K562 (cell line): ENCODE data around the gene TBCEL.

Experiments
- EP300 ChIP-seq: IDR thresholded peaks from 2 replicates; pipeline ENCODE4 v1.6.1; 2012; ENCODE audit warnings: low read length, improper control_type of control experiment
- ERF ChIP-seq: fragments of 450-650 bp; formaldehyde crosslinking; IDR thresholded peaks from 2 replicates; pipeline ENCODE4 v1.4.0; 2020; ENCODE audit warnings: mild to moderate bottlenecking, mixed read lengths
- JUNB ChIP-seq: fragments of 450-650 bp; formaldehyde crosslinking; conservative IDR thresholded peaks from 2 replicates; pipeline ENCODE4 v1.4.0; 2020; ENCODE audit warnings: mild to moderate bottlenecking
- KLF6 ChIP-seq: fragments of 250-450 bp; sonication (Bioruptor Pico); IDR thresholded peaks from 2 replicates; pipeline ENCODE4 v1.4.0; 2020; ENCODE audit warnings: mild to moderate bottlenecking, moderate library complexity, borderline replicate concordance
- NFXL1 ChIP-seq: fragments of 450-650 bp; formaldehyde crosslinking; IDR thresholded peaks from 2 replicates; pipeline ENCODE4 v1.4.0; 2021; ENCODE audit warnings: mild to moderate bottlenecking
- NONO ChIP-seq, 2 experiments: fragments of 200-400 bp in 1 of 2; fragments of 450-650 bp in 1 of 2; formaldehyde crosslinking in 1 of 2; IDR thresholded peaks; 2 replicates each; pipeline ENCODE4 v1.6.1; 2017; ENCODE audit warnings: low read depth in 2 of 2, mild to moderate bottlenecking in 2 of 2, moderate library complexity in 2 of 2, low read length in 1 of 2
- PREB ChIP-seq: sonication (generic); formaldehyde crosslinking; IDR thresholded peaks from 2 replicates; pipeline ENCODE4 v1.8.1; 2023; ENCODE audit warnings: mild to moderate bottlenecking, missing genetic modification reagents
- TEAD1 ChIP-seq, 2 experiments: fragments of 450-650 bp in 1 of 2; sonication (generic) in 1 of 2; formaldehyde crosslinking; IDR thresholded peaks; 2 replicates each; pipeline versions ENCODE4 v1.4.0 to v1.8.0; 2020 to 2022; ENCODE audit warnings: mild to moderate bottlenecking in 2 of 2, missing genetic modification reagents in 1 of 2
- ZBTB33 ChIP-seq: sonication (generic); formaldehyde crosslinking; IDR thresholded peaks from 2 replicates; pipeline ENCODE4 v1.8.1; 2023; ENCODE audit warnings: mild to moderate bottlenecking, missing genetic modification reagents
- ZNF140 ChIP-seq: fragments of 250-450 bp; sonication (Bioruptor Pico); IDR thresholded peaks from 2 replicates; pipeline ENCODE4 v1.8.0; 2021; ENCODE audit warnings: moderate library complexity, mild to moderate bottlenecking, inconsistent platforms
- ZNF57 ChIP-seq: fragments of 450-650 bp; formaldehyde crosslinking; IDR thresholded peaks from 2 replicates; pipeline ENCODE4 v1.4.0; 2020; ENCODE audit warnings: mild to moderate bottlenecking, moderate library complexity
- TF ChIP-seq, protein P1 (sequence below), 3 experiments: IDR thresholded peaks in 2 of 3; conservative IDR thresholded peaks in 1 of 3; 2 replicates each; pipeline ENCODE4 v1.5.1; 2011 to 2012; ENCODE audit warnings: low read length in 3 of 3, mild to moderate bottlenecking in 3 of 3, control low read depth in 2 of 3, improper control_type of control experiment in 1 of 3, inconsistent platforms in 1 of 3, low read depth in 1 of 3, mixed read lengths in 1 of 3, moderate library complexity in 1 of 3; ENCODE audit not compliant: insufficient read depth in 2 of 3
- TF ChIP-seq, protein P2 (sequence below): sonication (generic); formaldehyde crosslinking; IDR thresholded peaks from 2 replicates; pipeline ENCODE4 v1.8.1; 2022; ENCODE audit warnings: missing genetic modification reagents

GRCh38 chr11:121086866-121087265 is 63.0 kb downstream of the TBCEL start:
- TF ChIP-seq, protein P1, sequence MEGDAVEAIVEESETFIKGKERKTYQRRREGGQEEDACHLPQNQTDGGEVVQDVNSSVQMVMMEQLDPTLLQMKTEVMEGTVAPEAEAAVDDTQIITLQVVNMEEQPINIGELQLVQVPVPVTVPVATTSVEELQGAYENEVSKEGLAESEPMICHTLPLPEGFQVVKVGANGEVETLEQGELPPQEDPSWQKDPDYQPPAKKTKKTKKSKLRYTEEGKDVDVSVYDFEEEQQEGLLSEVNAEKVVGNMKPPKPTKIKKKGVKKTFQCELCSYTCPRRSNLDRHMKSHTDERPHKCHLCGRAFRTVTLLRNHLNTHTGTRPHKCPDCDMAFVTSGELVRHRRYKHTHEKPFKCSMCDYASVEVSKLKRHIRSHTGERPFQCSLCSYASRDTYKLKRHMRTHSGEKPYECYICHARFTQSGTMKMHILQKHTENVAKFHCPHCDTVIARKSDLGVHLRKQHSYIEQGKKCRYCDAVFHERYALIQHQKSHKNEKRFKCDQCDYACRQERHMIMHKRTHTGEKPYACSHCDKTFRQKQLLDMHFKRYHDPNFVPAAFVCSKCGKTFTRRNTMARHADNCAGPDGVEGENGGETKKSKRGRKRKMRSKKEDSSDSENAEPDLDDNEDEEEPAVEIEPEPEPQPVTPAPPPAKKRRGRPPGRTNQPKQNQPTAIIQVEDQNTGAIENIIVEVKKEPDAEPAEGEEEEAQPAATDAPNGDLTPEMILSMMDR (IDR thresholded peaks at IDR 0.05 in 2 of 3, conservative IDR thresholded peaks at IDR 0.05 in 1 of 3; ENCODE audit: insufficient read depth in 2 of 3, low read depth in 1 of 3, low read length in 3 of 3), result no peak
- no peak for TF ChIP-seq KLF6 (CRISPR knock-in tag)
- TF ChIP-seq ERF (CRISPR knock-in tag), result no peak
- no peak for TF ChIP-seq NONO (IDR thresholded peaks at IDR 0.05; ENCODE audit: low read depth in 2 of 2, low read length in 1 of 2)
- no peak for TF ChIP-seq JUNB (CRISPR knock-in tag)
- TF ChIP-seq ZNF57, result no peak
- no peak for TF ChIP-seq TEAD1 (CRISPR knock-in tag; IDR thresholded peaks at IDR 0.05)
- TF ChIP-seq ZNF140 (CRISPR knock-in tag), result no peak
- TF ChIP-seq, protein P2, sequence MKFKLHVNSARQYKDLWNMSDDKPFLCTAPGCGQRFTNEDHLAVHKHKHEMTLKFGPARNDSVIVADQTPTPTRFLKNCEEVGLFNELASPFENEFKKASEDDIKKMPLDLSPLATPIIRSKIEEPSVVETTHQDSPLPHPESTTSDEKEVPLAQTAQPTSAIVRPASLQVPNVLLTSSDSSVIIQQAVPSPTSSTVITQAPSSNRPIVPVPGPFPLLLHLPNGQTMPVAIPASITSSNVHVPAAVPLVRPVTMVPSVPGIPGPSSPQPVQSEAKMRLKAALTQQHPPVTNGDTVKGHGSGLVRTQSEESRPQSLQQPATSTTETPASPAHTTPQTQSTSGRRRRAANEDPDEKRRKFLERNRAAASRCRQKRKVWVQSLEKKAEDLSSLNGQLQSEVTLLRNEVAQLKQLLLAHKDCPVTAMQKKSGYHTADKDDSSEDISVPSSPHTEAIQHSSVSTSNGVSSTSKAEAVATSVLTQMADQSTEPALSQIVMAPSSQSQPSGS, result no peak
- no peak for TF ChIP-seq PREB (CRISPR knock-in tag)
- TF ChIP-seq NFXL1 (CRISPR knock-in tag), result no peak
- no peak for TF ChIP-seq ZBTB33 (CRISPR knock-in tag)
- TF ChIP-seq EP300, result no peak
